Activated CD4-positive, alpha-beta memory T cell treated with anti-CD3 and anti-CD28 coated beads, Interleukin-2, amount 10 ng/mL, durations not matched to agents 7 days and 5 days (primary cell): ENCODE results near the gene SART3. TPM values are rescaled to one million over a fixed set of nuclear protein-coding genes. Genes with fewer than 3 reads are reported as not detected.
"Not testable (repeated sequence)": the region's sequence is repeated elsewhere in the genome, so short reads cannot be mapped to it uniquely, and the experiment has no call there.

Source experiments
- CTCF ChIA-PET: fragments of 350-600 bp; sonication (Branson Sonifier 250); formaldehyde crosslinking; loops from one replicate; lab custom pipeline; 2021; ENCODE audit warnings: antibody characterized with exemption, inconsistent platforms; lab: Charles Lee
- POLR2A ChIA-PET: fragments of 350-600 bp; sonication (Branson Sonifier 250); formaldehyde crosslinking; loops from one replicate; lab custom pipeline; 2021; ENCODE audit warnings: antibody characterized with exemption; lab: Charles Lee
- DNase-seq: peaks from one replicate; pipeline ENCODE4 v3.0.0-alpha.2; 2020
- H3K27ac Mint-ChIP-seq: one replicate; pipeline ENCODE4 v1.8.0; 2021; ENCODE audit warnings: mild to moderate bottlenecking, mixed read lengths
- H3K27me3 Mint-ChIP-seq: one replicate; pipeline ENCODE4 v1.8.0; 2021; ENCODE audit warnings: mixed read lengths
- H3K36me3 Mint-ChIP-seq: one replicate; pipeline ENCODE4 v1.8.0; 2021; ENCODE audit warnings: low read depth, mixed read lengths
- H3K4me1 Mint-ChIP-seq: one replicate; pipeline ENCODE4 v1.8.0; 2021; ENCODE audit warnings: mixed read lengths
- H3K4me3 Mint-ChIP-seq: one replicate; pipeline ENCODE4 v1.8.0; 2021; ENCODE audit warnings: mild to moderate bottlenecking, mixed read lengths
- H3K9me3 Mint-ChIP-seq: one replicate; pipeline ENCODE4 v1.8.0; 2021; ENCODE audit warnings: mixed read lengths
- total RNA-seq, 2 experiments: library from RNA; stranded (reverse); gene quantifications; one replicate each; pipeline ENCODE4 v1.2.3, GENCODE V29; 2021

Gene SART3
- total RNA-seq, 2 experiments from 2014 or later: 68.9 to 70.3 TPM

DNA sequence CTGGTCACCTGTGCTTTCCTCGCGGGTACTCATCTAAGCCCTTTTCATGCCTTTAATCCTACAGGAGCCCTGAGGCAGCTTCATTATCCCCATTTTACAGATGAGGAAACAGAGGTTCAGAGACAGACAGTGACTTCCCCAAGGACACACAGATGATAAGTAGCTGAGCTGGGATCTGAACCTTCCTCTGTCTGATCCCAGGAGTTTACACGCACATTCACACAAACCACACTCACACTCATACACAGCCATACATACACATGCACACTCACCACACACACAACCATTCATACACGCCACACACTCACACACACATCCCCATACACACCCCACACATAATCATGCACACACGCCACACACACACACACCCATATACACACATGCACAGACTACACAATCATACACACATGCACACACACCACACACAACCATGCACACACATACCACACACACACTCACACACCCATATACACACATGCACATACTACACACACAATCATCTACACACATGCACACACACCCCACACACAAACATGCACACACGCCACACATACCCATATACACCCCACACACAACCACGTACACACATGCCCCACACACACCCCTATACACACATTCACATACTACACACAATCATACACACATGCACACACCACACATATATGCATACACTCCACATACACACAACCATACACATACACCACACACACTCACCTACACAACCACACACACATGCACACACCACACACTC, 34.2 kb upstream of the SART3 start:
- no peaks in the 10 kb centered on the region for H3K27me3 Mint-ChIP-seq
- DNase-seq: no peak
- H3K36me3 Mint-ChIP-seq: no peaks in the 10 kb centered on the region
- H3K4me1 Mint-ChIP-seq: no peaks in the 10 kb centered on the region
- H3K9me3 Mint-ChIP-seq: no peaks in the 10 kb centered on the region
- no peak overlapping the region for H3K4me3 Mint-ChIP-seq
- CTCF ChIA-PET: no interaction called here
- POLR2A ChIA-PET: no interaction called here
- no peak overlapping the region for H3K27ac Mint-ChIP-seq

DNA sequence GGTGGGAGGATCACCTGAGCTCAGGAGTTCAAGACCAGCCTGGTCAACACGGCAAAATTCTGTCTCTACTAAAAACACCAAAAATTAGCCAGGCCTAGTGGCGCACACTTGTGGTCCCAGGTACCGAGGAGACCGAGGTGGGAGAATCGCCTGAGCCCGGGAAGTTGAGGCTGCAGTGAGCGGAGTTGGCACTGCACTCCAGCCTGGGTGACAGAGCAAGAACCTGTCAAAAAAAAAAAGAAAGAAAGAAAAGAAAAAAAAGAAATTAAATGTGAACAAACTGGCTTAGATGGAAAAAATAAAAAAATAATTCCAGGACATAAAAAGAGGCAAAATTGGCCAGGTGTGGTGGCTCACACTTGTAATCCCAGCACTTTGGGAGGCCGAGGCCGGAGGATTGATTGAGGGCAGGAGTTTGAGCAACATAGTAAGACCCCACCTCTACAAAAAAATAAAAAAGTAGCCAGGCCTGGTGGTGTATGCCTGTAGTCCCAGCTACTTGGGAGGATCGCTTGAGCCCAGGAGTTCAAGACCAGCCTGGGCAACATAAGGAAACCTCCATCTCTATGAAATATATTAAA, 33.4 kb upstream of the SART3 start:
- Mint-ChIP-seq H3K9me3 (no peaks in the 10 kb centered on the region), H3K36me3 (no peaks in the 10 kb centered on the region), H3K4me1 (no peaks in the 10 kb centered on the region), H3K4me3 (no peak overlapping the region), H3K27ac (no peak overlapping the region), H3K27me3 (no peaks in the 10 kb centered on the region)
- ChIA-PET POLR2A (no interaction called here), CTCF (interaction anchor here (1.1 kb wide), 1 partner anchor 24 kb away, joined by 3 read pairs; no protein-coding TSS in a partner anchor)
- no peak for DNase-seq

DNA sequence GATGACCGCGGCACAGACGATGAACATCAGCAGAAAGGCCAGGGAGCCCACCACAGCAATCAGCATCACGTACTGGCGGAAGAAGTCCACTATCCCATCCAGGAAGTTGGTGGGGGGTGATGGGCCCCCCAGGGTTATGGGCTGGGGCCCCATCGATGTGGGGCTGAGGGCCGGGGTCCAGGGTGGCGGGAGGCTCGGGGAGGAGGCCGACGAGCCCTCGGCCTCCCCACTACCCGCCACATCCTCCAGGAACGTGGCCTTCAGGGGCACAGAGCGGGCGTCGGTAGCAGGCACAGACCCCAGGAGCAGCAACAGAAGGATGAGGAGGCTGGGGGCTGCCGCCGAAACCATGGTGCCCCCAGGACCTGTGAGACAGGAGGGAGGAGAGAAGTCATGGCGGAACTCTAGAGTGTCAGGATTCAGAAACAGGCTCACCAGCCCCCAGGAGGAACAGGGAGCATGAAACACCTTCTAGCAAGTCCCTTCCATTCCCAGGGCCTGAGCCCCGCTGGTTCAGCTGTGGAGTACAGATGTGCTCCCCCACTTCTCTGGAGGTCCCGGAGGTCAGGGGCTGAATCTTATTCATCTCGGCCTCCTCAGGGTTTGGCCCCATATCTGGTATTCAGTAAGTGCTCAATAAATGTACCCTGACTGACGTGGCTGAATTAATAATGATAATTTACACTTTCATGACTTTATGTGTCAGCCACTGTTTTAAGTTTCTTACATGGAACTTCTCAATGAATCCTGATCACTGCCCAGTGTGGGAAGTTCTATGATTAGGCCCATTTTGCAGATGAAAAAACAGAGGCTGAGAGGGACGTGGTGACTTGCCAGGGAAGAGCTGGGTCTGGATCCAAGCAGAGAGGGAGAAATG, 31.3 kb upstream of the SART3 start:
- H3K27ac Mint-ChIP-seq: no peak overlapping the region
- ChIA-PET CTCF (no interaction called here), POLR2A (no interaction called here)
- no peak for DNase-seq
- H3K4me1 Mint-ChIP-seq: no peaks in the 10 kb centered on the region
- H3K4me3 Mint-ChIP-seq: no peak overlapping the region
- H3K27me3 Mint-ChIP-seq: no peaks in the 10 kb centered on the region
- no peaks in the 10 kb centered on the region for H3K36me3 Mint-ChIP-seq
- H3K9me3 Mint-ChIP-seq: no peaks in the 10 kb centered on the region

DNA sequence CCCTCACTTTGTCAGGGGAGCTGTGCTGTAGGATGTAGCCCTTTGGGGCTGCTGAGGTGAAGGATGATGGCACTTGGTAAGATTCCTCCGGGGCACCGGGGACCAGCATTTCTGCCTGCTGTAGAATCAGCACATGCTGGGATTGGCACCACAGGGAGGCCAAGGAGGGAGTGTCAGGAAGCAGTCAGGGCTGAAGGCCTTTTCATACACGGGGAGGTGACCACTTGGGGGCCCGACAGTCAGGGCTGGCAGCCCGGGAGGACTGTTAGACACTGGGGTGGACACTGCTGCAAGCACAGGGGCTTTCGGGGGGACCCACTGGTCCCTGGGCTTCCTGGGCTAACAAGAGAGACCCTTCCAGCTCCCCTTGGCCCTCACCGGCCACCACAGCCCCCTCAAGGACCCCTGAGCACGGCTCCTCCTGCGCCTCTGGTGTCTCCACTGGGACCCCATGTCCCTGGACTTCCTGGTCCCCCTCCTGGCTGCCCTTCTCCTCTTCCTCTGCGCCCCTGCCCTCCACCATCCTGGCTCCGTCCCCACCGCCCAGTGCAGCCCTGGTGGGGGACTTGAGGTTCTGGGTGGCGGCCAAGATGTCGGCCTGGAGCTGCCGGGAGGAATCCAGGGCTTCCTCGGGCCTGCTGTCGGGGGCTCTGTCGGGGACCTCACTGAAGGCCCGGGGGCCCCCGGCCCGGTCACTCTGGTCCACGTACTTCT, 30.5 kb upstream of the SART3 start:
- no peaks in the 10 kb centered on the region for H3K36me3 Mint-ChIP-seq
- no peaks in the 10 kb centered on the region for H3K27me3 Mint-ChIP-seq
- H3K9me3 Mint-ChIP-seq: no peaks in the 10 kb centered on the region
- DNase-seq: no peak
- no peak overlapping the region for H3K4me3 Mint-ChIP-seq
- H3K4me1 Mint-ChIP-seq: no peaks in the 10 kb centered on the region
- ChIA-PET POLR2A (no interaction called here), CTCF (interaction anchor here (0.5 kb wide), 1 partner anchor 26 kb away, joined by 3 read pairs; no protein-coding TSS in a partner anchor)
- H3K27ac Mint-ChIP-seq: no peak overlapping the region

DNA sequence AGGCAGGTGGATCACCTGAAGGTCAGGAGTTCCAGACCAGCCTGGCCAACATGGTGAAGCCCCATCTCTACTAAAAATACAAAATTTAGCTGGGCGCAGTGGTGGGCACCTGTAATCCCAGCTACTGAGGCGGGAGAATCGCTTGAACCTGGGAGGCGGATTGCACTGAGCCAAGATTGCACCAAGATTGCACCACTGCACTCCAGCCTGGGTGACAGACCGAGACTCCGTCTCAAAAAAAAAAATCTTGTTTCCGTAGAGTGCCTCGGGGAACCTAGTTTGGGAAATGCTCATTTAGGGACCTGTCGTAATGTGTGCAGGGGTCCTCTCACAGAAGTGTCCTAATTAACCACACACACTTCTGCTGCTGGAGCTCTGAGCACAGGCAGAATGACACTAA, 29.5 kb upstream of the SART3 start:
- H3K4me3 Mint-ChIP-seq, DNase-seq, POLR2A ChIA-PET, H3K9me3 Mint-ChIP-seq, H3K27ac Mint-ChIP-seq, H3K27me3 Mint-ChIP-seq, H3K36me3 Mint-ChIP-seq, H3K4me1 Mint-ChIP-seq: not testable (repeated sequence)
- CTCF ChIA-PET: interaction anchor here (0.6 kb wide), 1 partner anchor 359 kb away, joined by 3 read pairs; no protein-coding TSS in a partner anchor

DNA sequence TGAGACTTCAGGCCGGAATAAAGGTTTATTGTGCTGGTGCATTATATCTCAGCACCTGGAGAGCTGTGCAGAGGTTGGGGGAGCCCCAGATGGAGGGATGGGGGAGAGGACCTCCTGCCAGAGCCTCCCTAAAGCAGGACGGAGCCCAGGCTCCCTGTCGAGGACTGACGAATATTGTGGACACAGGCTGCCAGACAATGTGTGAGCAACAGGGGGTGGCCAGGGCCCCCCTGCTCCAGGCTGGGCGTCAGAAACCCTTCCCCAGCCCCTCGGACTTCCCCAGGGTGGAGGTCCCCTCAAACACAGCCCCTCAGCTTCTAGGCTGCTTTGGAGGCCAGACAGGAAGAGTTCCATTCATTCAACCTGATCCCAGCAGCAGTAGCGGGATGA, 28.9 kb upstream of the SART3 start:
- no peaks in the 10 kb centered on the region for H3K4me1 Mint-ChIP-seq
- no peaks in the 10 kb centered on the region for H3K36me3 Mint-ChIP-seq
- ChIA-PET CTCF (interaction anchor here (0.6 kb wide), 1 partner anchor 360 kb away, joined by 3 read pairs; no protein-coding TSS in a partner anchor), POLR2A (no interaction called here)
- no peak overlapping the region for H3K4me3 Mint-ChIP-seq
- peaks cover under 1% of the 10 kb centered on the region for H3K27me3 Mint-ChIP-seq
- DNase-seq: no peak
- H3K27ac Mint-ChIP-seq: no peak overlapping the region
- H3K9me3 Mint-ChIP-seq: no peaks in the 10 kb centered on the region

DNA sequence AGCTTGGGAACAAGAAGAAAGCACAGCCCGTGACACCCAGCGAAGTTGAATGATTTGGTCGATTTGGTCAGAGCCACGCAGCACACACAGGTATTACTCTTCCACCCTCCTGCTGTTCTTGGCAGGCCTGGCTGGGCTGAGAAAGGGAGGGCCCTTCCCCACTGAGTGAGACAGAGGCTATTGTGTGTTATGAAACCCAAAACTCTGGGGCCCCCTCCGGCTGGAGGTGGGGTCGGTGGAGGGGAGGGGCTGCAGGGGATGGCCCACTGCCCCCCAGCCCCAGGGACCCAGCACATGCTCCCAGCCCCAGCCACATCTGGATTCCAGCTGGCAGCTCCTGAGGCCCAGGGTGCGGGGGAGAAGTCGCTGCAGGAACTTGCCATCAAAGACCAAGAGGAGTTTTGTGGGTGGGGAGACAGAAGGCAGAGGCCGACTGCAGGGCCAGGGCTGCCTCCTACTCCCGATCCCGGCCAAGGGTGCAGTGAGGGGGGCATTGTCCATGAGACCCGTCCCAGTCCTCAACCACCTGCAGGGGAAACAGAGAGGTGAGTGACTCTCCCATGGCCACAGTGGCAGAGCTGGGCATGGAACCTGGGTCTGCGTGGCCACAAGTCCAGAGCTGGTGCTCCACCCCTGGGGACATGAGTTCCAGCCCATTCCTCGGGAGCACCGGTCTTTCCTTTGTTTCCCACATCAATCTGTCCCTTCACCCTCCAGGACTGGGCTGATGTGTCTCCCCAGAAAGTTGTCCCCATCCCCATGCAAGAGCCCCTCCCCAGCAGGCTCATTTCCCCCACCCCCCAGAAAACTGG, 28.3 kb upstream of the SART3 start:
- Mint-ChIP-seq H3K36me3 (no peaks in the 10 kb centered on the region), H3K4me3 (no peak overlapping the region), H3K27me3 (peaks cover 5% of the 10 kb centered on the region), H3K4me1 (no peaks in the 10 kb centered on the region), H3K9me3 (no peaks in the 10 kb centered on the region), H3K27ac (no peak overlapping the region)
- CTCF ChIA-PET: no interaction called here
- POLR2A ChIA-PET: no interaction called here
- no peak for DNase-seq

DNA sequence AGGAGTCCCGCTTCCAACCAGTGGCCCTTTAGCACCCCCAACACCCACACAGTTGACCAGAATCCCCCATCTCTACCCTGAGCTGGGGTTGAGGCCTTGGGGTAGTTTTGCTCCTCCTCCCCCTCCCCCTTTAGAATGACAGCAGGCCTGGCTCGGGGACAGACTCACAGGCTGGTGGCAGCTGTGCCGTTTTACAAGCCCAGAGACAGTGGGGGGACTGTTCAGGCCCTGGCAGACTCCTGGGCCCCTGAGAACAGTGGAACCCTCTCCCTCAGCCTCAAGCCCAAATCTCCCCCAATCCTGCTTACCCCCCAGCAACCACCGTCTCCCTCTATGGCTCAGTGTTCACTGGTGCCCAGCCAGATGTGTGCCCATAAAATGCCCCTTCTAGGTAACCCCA, 26.9 kb upstream of the SART3 start:
- ChIA-PET CTCF (no interaction called here), POLR2A (no interaction called here)
- no peaks in the 10 kb centered on the region for H3K9me3 Mint-ChIP-seq
- H3K27me3 Mint-ChIP-seq: peaks cover 5% of the 10 kb centered on the region
- no peak overlapping the region for H3K27ac Mint-ChIP-seq
- no peaks in the 10 kb centered on the region for H3K36me3 Mint-ChIP-seq
- DNase-seq: no peak
- H3K4me3 Mint-ChIP-seq: no peak overlapping the region
- H3K4me1 Mint-ChIP-seq: no peaks in the 10 kb centered on the region

DNA sequence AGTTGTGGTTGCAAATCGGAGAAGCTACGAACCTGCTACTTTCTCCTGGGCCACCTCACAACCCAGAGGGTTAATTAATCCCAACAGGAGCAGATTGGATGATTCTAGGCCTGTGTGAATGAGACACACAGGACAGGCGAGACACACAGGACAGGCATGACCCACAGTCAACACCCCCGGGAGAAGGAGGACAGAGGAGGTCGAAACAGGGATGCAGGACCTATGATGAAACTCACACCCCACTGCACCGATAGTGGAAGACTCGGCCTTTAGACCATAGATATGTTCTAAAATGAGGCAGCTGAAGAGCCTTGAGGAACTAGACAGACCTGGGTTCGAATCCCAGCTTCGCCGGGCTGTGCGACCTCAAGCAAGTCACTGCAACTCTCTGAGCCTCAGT, 25.3 kb upstream of the SART3 start:
- ChIA-PET CTCF (interaction anchor here (1.2 kb wide), 1 partner anchor 32 kb away, joined by 4 read pairs; no protein-coding TSS in a partner anchor), POLR2A (no interaction called here)
- no peak for DNase-seq
- no peaks in the 10 kb centered on the region for H3K36me3 Mint-ChIP-seq
- H3K27me3 Mint-ChIP-seq: peaks cover 5% of the 10 kb centered on the region
- H3K27ac Mint-ChIP-seq: no peak overlapping the region
- H3K4me3 Mint-ChIP-seq: no peak overlapping the region
- H3K4me1 Mint-ChIP-seq: no peaks in the 10 kb centered on the region
- H3K9me3 Mint-ChIP-seq: no peaks in the 10 kb centered on the region

DNA sequence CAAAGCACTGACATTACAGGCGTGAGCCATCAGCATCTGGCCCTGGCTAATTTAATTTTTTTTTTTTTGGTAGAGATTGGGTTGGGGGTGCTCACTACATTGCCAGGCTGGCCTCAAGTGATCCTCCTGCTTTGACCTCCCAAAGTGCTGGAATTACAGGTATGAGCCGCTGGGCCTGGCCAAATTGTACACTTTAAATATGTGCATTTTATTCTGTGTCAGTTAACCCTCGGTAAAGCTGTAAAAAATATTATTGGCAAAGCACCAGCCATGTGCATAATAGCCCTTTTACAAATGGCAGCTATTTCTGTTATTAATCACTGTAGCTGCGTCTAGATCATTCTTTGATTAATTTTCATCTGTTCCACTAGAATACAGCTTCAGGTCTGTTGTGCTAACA, 24.9 kb upstream of the SART3 start:
- ChIA-PET POLR2A (no interaction called here), CTCF (interaction anchor here (1.2 kb wide), 1 partner anchor 32 kb away, joined by 4 read pairs; no protein-coding TSS in a partner anchor)
- Mint-ChIP-seq H3K9me3 (no peaks in the 10 kb centered on the region), H3K36me3 (no peaks in the 10 kb centered on the region), H3K27me3 (peaks cover 5% of the 10 kb centered on the region), H3K4me1 (no peaks in the 10 kb centered on the region), H3K27ac (no peak overlapping the region), H3K4me3 (no peak overlapping the region)
- DNase-seq: no peak

DNA sequence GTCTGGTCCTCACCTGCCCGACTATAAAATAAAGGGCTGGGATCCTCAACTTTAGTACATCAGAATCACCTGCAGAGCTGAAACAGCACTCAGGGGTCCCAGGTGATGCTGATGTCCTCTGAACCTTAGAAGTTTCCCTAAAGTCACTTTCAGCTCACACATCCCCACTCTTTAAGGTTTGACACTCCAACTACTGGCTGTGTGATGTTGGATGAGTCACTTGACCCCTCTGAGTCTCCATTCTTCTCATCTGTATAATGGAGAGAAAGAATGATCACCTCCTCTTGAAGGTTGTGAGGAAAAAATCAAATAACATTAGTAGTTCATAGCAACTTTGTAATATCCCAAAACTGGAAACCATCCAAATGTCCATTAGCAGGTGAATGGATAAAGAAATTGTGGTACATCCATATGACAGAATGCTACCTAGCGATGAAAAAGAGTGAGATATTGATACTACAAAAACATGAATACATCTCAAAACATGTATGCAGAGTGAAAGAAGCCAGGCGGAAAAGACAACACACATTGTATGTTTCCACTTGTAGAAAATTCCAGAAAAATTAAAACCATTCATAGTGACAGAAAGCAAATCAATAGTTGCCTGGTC, 23.6 kb upstream of the SART3 start:
- no peaks in the 10 kb centered on the region for H3K36me3 Mint-ChIP-seq
- no peaks in the 10 kb centered on the region for H3K9me3 Mint-ChIP-seq
- H3K4me1 Mint-ChIP-seq: no peaks in the 10 kb centered on the region
- H3K4me3 Mint-ChIP-seq: no peak overlapping the region
- peaks cover 5% of the 10 kb centered on the region for H3K27me3 Mint-ChIP-seq
- ChIA-PET CTCF (interaction anchor here (1.0 kb wide), 1 partner anchor 33 kb away, joined by 5 read pairs; no protein-coding TSS in a partner anchor), POLR2A (no interaction called here)
- H3K27ac Mint-ChIP-seq: no peak overlapping the region
- DNase-seq: no peak

DNA sequence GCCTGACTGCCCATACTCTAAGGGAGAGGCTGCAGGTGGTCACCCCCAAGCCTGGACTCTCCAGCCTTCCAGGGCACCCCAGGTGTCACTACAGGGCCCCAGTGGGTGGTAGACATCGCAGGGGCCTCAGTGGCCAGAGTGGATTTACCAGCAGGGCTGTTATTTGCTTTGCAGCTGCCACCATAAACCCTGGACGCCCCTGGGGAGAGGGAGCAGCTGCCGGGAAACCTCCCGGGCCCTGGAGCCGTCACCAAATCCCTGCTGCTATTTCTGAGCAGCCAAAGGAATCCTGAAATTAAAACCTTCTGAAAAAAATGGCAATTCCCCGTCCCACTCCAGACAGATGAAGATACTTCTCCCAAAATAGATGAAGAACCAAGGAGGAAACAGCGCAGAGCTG, 23.0 kb upstream of the SART3 start:
- no peak for DNase-seq
- peaks cover 1% of the 10 kb centered on the region for H3K4me1 Mint-ChIP-seq
- peaks cover 2% of the 10 kb centered on the region for H3K9me3 Mint-ChIP-seq
- peaks cover 5% of the 10 kb centered on the region for H3K27me3 Mint-ChIP-seq
- CTCF ChIA-PET: interaction anchor here (1.0 kb wide), 1 partner anchor 34 kb away, joined by 5 read pairs; no protein-coding TSS in a partner anchor
- H3K36me3 Mint-ChIP-seq: no peaks in the 10 kb centered on the region
- no peak overlapping the region for H3K4me3 Mint-ChIP-seq
- no peak overlapping the region for H3K27ac Mint-ChIP-seq
- POLR2A ChIA-PET: no interaction called here
